Pancreas (tissue), 10 donors: ENCODE measurements around the gene PTPN2. TPM values are rescaled to one million over a fixed set of nuclear protein-coding genes. Genes with fewer than 3 reads are reported as not detected.

Source experiments
- ATAC-seq, 4 donors: fragments of 200-7000 bp; cut with Tn5 transposase; one replicate each; pipeline versions ENCODE4 v1.8.0 to v1.9.1; 2020; ENCODE audit warnings: mild to moderate bottlenecking in 4 of 4, moderate library complexity in 4 of 4
- DNase-seq, 6 donors: peaks; one replicate each; pipeline ENCODE4 v3.0.0-alpha.2; 2020
- FAIRE-seq: peaks from 2 replicates; lab custom pipeline; 2012; peaks lifted over from hg19 to GRCh38; lab: Jason Lieb, UNC
- H3K27ac ChIP-seq, 4 donors: fragments of 200-600 bp; sonication (generic); 1 replicate in 3 of 4; 2 replicates in 1 of 4; pipeline versions ENCODE4 v1.5.0 to v1.8.0; 2020
- H3K27me3 ChIP-seq, 4 donors: fragments of 200-600 bp; one replicate each; pipeline ENCODE4 v1.8.0; 2021
- H3K36me3 ChIP-seq, 3 donors: fragments of 200-600 bp; sonication (generic) in 1 of 3; one replicate each; pipeline versions ENCODE4 v1.5.0 to v1.8.0; 2020 to 2021
- H3K4me1 ChIP-seq, 3 donors: fragments of 200-600 bp; one replicate each; pipeline ENCODE4 v1.8.0; 2021
- H3K4me3 ChIP-seq, 4 donors: fragments of 200-600 bp; sonication (generic) in 2 of 4; one replicate each; pipeline versions ENCODE4 v1.5.0 to v1.8.0; 2020 to 2021
- H3K9me3 ChIP-seq, 4 donors: fragments of 200-600 bp; one replicate each; pipeline ENCODE4 v1.8.0; 2021
- CTCF ChIP-seq, 4 donors: fragments of 200-600 bp; sonication (generic) in 3 of 4; IDR thresholded peaks; one replicate each; pipeline versions ENCODE4 v1.5.0 to v1.8.0; 2021; ENCODE audit warnings: antibody characterized with exemption in 4 of 4
- WGBS, 2 donors: extraction: QIAGEN DNeasy Blood & Tissue Kit; methylation state at CpG; one replicate each; pipeline ENCODE4 v1.1.7; 2013; 5-methylcytosine and 5-hydroxymethylcytosine counted together
- intact Hi-C, 3 donors: fragments of 100-400 bp; cut with DNase I; formaldehyde crosslinking; loops; one replicate each; pipeline versions ENCODE4 v1.11.1 to v1.14.2; 2022
- polyA plus RNA-seq, 2 donors: library from polyadenylated mRNA; stranded (reverse); fragments of 200-250 nt; gene quantifications; one replicate each; pipeline ENCODE4 v1.2.3, GENCODE V29; 2013
- total RNA-seq, 6 donors: library from RNA; stranded (reverse); fragmentation: NEBNext Ultra II Directional in 4 of 6; extraction: Animal tissue kit (Norgen Biotek cat#: 25700) in 4 of 6; gene quantifications; one replicate each; pipeline versions ENCODE4 v1.2.1 to v1.2.4, GENCODE V29; 2021 to 2023
- donor health status: healthy with polysubstance abuse.
- donor health status: DM: no; HTN: no; CAD: no; lungs with moderate emphysema.
- donor health status: DM: no; HTN: no; CAD: no.
- donor health status: control.
- donor health status: control.
- donor health status: Bipolar disorder and iron deficiency.
- donor health status: DM: yes; HTN: yes; CAD: no.
- donor health status: DM: no; HTN: no; CAD: no.
- donor health status: DM: no; HTN: no; CAD: no.
- donor health status: DM: yes; HTN: yes; CAD: no.

The PTPN2 gene
- total and polyA plus RNA-seq, 8 donors = 22.8 to 37.1 (median 26.3) TPM

GRCh38 chr18:12929477-12930083, 45.5 kb upstream of the PTPN2 start:
- Histone ChIP-seq H3K27me3 (no peaks in the 10 kb centered on the region), H3K9me3 (no peaks in the 10 kb centered on the region), H3K27ac (no peak overlapping the region), H3K4me3 (no peak overlapping the region), H3K36me3 (no peaks in the 10 kb centered on the region), H3K4me1 (no peaks in the 10 kb centered on the region)
- DNase-seq (no peak), FAIRE-seq (no peak), ATAC-seq (no peak)
- TF ChIP-seq CTCF (IDR thresholded peaks at IDR 0.05) = no peak
- 60 to 67% methylated on average over 5 of the region's 5 CpGs for WGBS, 2 donors
- intact Hi-C loops = loop anchor here (5.0 to 10.0 kb wide), 3 partner anchors 187 to 197 kb away; no protein-coding TSS in a partner anchor

DNA sequence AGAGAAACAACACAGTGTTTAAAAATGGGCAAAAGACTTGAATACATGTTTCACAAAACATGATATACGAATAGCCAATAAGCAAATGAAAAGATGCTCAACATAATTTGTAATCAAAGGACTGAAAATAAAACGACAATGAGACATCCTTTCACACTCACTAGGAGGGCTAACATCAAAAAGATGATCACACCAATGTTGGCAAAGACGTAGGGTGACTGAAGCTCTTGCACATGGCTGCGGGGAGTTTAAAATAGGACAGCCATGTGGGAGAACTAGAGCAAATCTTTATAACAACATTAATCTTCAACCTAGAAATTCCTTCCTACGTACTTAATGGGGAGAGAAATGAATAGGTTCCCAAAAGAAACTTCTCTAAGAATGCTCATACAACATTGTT, 44.6 kb upstream of the PTPN2 start:
- Histone ChIP-seq H3K4me3 (no peak overlapping the region), H3K9me3 (no peaks in the 10 kb centered on the region), H3K36me3 (no peaks in the 10 kb centered on the region), H3K27me3 (no peaks in the 10 kb centered on the region), H3K27ac (no peak overlapping the region), H3K4me1 (no peaks in the 10 kb centered on the region)
- FAIRE-seq = no peak
- ATAC-seq = no peak
- no peak for TF ChIP-seq CTCF (IDR thresholded peaks at IDR 0.05)
- intact Hi-C loops = loop anchor here in 2 of 3 donors (5.0 kb wide), 1 partner anchor 196 kb away; no protein-coding TSS in a partner anchor
- no peak for DNase-seq
- WGBS, 2 donors = 70 to 74% methylated on average over 5 of the region's 5 CpGs

DNA sequence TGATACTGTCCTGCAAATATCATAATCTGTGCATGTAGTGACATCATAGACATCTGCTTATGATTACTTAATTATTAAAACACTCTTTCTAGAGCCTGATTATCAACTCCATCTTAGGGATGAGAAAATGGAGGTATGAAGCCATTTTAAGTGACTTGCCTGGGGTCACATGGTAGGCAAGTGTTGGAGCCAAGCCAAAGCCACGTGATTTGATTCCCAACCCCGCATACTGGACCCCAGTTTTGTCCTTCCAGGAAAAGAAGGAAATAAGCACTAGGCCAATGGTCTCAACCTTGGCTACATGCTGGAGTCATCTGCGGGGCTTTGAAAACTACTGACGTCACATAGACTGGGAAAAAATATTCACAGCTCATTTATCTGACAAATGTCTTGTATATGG, 44.2 kb upstream of the PTPN2 start:
- FAIRE-seq = no peak

DNA sequence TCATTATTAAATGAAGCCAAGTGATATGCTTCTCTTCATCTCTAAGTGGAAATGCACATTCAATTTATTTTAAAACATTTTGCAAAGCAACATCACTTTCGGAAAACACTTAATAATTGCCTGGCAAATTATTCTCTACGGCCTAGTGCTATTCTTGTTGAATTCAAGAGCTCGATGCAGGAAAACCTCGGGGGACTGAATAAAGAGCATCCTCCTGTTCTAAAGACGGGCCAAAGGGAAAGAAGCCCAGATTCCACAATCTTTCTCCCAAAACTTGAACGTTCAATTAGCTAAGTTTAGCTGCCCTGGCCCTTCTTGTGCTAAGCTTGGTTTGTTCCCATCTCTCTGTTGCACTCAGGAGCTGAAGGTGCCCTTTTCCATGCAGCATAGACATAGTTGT, 40.6 kb upstream of the PTPN2 start:
- no peaks in the 10 kb centered on the region for H3K4me1 ChIP-seq
- no peak for TF ChIP-seq CTCF (IDR thresholded peaks at IDR 0.05)
- no peaks in the 10 kb centered on the region for H3K27me3 ChIP-seq
- intact Hi-C loops = loop anchor here in 2 of 3 donors (5.0 kb wide), 1 partner anchor 192 kb away; no protein-coding TSS in a partner anchor
- no peak overlapping the region for H3K27ac ChIP-seq
- H3K9me3 ChIP-seq = no peaks in the 10 kb centered on the region
- ATAC-seq = no peak
- WGBS, 2 donors = 71 to 82% methylated on average over 6 of the region's 6 CpGs
- no peak for FAIRE-seq
- DNase-seq = no peak
- H3K4me3 ChIP-seq = no peak overlapping the region
- no peaks in the 10 kb centered on the region for H3K36me3 ChIP-seq

More for the DNA sequence above, 44.2 kb upstream of the PTPN2 start:
- H3K36me3 ChIP-seq = no peaks in the 10 kb centered on the region
- H3K27ac ChIP-seq = no peak overlapping the region
- 66 to 75% methylated on average over 4 of the region's 4 CpGs for WGBS, 2 donors
- H3K27me3 ChIP-seq = no peaks in the 10 kb centered on the region
- DNase-seq = no peak
- ATAC-seq = no peak
- H3K9me3 ChIP-seq = no peaks in the 10 kb centered on the region
- H3K4me1 ChIP-seq = no peaks in the 10 kb centered on the region
- intact Hi-C loops = loop anchor here in 2 of 3 donors (5.0 kb wide), 1 partner anchor 196 kb away; no protein-coding TSS in a partner anchor
- TF ChIP-seq CTCF (IDR thresholded peaks at IDR 0.05) = no peak
- H3K4me3 ChIP-seq = no peak overlapping the region

DNA sequence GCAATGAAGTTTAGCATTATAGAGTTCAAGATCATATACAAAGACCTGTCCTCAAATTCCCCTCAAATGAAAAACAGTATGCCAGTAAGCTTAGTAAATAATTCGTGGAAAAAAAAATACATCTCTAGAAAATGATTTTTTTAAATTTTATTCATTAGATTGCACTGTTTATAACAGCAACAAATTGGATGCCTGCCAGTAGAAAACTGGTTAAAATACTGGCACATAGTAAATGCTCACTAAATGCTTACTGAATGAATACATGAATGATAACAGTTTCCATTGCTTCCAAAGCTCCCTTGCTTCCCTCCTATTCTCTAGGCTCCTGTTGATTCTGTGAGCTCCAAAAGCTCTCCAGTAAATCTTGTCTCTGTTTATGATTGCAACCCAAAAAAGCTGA, 38.2 kb upstream of the PTPN2 start:
- FAIRE-seq (no peak), ATAC-seq (no peak)
- intact Hi-C loops = no loop called here

More for the DNA sequence above, 38.2 kb upstream of the PTPN2 start:
- Histone ChIP-seq H3K27ac (no peak overlapping the region), H3K36me3 (no peaks in the 10 kb centered on the region), H3K4me1 (no peaks in the 10 kb centered on the region), H3K27me3 (no peaks in the 10 kb centered on the region), H3K4me3 (no peak overlapping the region), H3K9me3 (no peaks in the 10 kb centered on the region)
- TF ChIP-seq CTCF (IDR thresholded peaks at IDR 0.05) = no peak
- no peak for DNase-seq
- 38 to 64% methylated on average over 1 of the region's 1 CpG for WGBS, 2 donors
